IPS-18a (cell line): ENCODE measurements around the gene NPL.

Source experiments
- H3K27ac ChIP-seq: one replicate; pipeline ENCODE4 v1.5.1; 2013; ENCODE audit warnings: low read length
- H3K27me3 ChIP-seq: one replicate; pipeline ENCODE4 v1.6.1; 2013; ENCODE audit warnings: mild to moderate bottlenecking, low read length; ENCODE audit not compliant: control insufficient read depth, insufficient read depth
- H3K36me3 ChIP-seq: one replicate; pipeline ENCODE4 v1.6.1; 2013; ENCODE audit warnings: low read depth, low read length; ENCODE audit not compliant: control insufficient read depth
- H3K4me1 ChIP-seq: one replicate; pipeline ENCODE4 v1.6.1; 2013; ENCODE audit warnings: low read depth, low read length; ENCODE audit not compliant: control insufficient read depth
- H3K4me3 ChIP-seq: one replicate; pipeline ENCODE4 v1.5.1; 2013; ENCODE audit warnings: low read length
- H3K9ac ChIP-seq: one replicate; pipeline ENCODE4 v1.6.1; 2013; ENCODE audit warnings: mild to moderate bottlenecking, low read length, moderate library complexity
- H3K9me3 ChIP-seq: one replicate; pipeline ENCODE4 v1.6.1; 2013; ENCODE audit warnings: low read depth, low read length; ENCODE audit not compliant: control insufficient read depth

NPL gene

DNA sequence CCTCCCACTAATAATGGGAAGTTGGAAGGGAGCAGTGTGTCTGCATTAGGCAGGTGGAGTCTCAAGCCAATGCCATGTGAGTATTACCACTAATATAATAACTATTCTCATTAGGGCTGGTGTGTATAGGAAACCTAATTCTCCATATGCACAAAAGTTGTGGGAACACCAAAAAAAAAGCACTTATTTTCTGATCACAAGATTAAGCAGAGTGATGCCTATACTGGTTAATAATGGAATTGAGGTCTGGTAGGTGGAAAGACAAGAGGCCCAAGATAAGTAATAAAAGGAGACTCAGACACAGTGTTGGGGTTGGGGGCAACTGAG is 7.0 kb upstream of the NPL start:
- Histone ChIP-seq H3K4me3 (no peak overlapping the region), H3K27me3 (peaks cover 7% of the 10 kb centered on the region), H3K36me3 (no peaks in the 10 kb centered on the region), H3K4me1 (no peaks in the 10 kb centered on the region), H3K9me3 (no peaks in the 10 kb centered on the region), H3K9ac (no peak overlapping the region), H3K27ac (no peak overlapping the region)

DNA sequence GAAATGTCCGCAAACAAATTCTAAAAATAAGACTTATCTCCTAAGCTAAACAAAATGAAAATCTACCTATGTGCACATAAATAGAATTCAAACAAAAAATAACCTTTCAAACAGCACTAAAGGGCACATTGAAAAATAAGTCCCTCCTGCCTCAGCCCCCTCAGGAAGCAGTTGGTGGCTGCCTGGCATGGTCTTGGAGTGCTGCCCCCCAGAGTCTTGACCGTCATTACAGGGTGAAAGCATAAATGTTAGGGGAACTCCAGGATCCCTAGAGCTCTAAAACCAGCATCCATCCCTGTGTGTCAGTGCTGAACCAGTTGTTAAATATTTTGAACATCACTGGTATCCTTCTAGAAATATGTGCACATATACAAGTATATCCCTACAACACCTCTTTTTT is 6.5 kb upstream of the NPL start:
- no peaks in the 10 kb centered on the region for H3K36me3 ChIP-seq

DNA sequence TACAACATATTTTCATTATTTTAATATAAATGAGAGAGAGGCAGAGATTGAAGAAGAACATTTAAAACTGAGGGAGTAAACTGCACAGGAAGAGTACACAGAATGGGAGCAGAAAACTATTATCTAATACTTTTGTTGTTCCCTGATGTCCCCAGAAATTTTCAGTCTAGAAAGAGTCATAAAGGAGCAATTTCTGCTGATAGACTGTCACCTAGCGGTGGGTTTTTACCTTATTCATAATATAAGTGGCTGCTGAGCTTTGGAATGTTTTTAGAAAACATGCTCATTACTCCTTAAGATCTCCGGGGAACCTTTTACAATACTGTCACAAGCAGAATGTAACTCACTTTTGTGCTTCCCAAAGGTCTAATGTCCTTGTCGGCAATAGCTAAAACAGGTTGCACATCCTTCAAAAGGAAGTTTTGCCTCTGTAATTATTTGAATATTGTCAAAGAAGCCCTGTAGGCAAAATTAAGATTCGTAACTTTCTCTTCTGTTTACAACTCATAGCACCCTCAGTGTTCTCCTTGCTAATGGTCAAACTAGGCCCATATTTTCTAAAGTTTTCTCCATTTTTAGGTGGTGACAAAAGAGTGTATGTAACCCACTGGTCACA is 4.9 kb upstream of the NPL start:
- Histone ChIP-seq H3K4me3 (no peak overlapping the region), H3K36me3 (no peaks in the 10 kb centered on the region), H3K4me1 (no peaks in the 10 kb centered on the region), H3K27me3 (peaks cover 29% of the 10 kb centered on the region), H3K27ac (no peak overlapping the region), H3K9me3 (no peaks in the 10 kb centered on the region), H3K9ac (no peak overlapping the region)

More for the DNA sequence above, 6.5 kb upstream of the NPL start:
- no peak overlapping the region for H3K9ac ChIP-seq
- no peaks in the 10 kb centered on the region for H3K4me1 ChIP-seq
- no peak overlapping the region for H3K4me3 ChIP-seq
- H3K27ac ChIP-seq, result no peak overlapping the region
- H3K27me3 ChIP-seq, result peaks cover 13% of the 10 kb centered on the region
- no peaks in the 10 kb centered on the region for H3K9me3 ChIP-seq

DNA sequence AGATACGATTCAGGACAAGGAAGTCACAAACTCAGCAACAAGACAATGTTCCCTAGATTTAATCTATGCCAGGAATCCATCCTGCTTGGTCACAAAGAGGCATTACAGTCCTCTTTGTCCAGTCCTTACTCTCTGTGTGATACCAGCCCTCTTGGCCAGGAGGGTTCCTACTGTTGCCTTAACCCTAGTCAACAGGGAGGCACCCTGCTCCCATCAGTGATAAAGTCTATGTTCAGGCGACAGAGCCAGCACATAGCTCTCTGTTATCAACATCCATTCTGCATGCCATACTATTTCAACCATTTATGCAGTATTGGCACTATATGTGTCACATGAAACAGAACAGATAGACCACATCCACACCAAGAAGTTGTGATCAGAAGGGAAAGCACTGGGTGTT is 4.4 kb upstream of the NPL start:
- no peak overlapping the region for H3K9ac ChIP-seq
- H3K4me1 ChIP-seq, result no peaks in the 10 kb centered on the region
- no peaks in the 10 kb centered on the region for H3K9me3 ChIP-seq
- peaks cover 34% of the 10 kb centered on the region for H3K27me3 ChIP-seq
- no peaks in the 10 kb centered on the region for H3K36me3 ChIP-seq
- no peak overlapping the region for H3K4me3 ChIP-seq
- no peak overlapping the region for H3K27ac ChIP-seq

DNA sequence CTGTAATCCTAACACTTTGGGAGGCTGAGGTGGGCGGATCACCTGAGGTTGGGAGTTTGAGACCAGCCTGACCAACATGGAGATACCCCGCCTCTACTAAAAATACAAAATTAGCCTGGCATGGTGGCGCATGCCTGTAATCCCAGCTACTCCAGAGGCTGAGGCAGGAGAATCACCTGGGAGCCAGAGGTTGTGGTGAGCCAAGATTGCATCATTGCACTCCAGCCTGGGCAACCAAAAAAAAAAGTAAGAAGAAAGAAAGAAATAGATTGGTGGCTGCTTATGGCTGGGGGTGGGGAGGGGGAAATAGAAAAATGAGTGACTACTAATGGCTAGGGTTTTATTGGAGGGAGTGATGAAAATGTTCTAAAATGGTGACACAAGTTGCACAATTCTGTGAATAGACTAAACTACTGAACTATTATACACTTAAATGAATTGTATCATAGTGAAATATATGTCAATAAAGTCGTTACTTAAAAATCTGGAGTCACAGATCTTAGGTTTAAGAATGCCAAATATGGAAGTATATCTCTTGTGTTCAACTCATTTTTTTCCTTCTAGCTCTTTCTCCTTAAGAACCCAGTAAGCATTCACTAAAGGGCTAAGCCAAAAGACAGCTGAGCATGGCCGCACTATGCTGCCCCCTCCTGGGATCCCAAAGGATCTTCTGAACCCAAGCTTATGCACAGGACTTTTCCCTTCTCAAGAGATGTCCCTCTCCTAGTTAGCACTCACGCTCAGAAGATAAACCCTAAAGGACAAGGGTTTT is 3.2 kb upstream of the NPL start:
- no peak overlapping the region for H3K4me3 ChIP-seq
- H3K27ac ChIP-seq, result no peak overlapping the region
- no peaks in the 10 kb centered on the region for H3K9me3 ChIP-seq
- no peaks in the 10 kb centered on the region for H3K36me3 ChIP-seq
- no peaks in the 10 kb centered on the region for H3K4me1 ChIP-seq
- no peak overlapping the region for H3K9ac ChIP-seq
- H3K27me3 ChIP-seq, result peaks cover 46% of the 10 kb centered on the region

DNA sequence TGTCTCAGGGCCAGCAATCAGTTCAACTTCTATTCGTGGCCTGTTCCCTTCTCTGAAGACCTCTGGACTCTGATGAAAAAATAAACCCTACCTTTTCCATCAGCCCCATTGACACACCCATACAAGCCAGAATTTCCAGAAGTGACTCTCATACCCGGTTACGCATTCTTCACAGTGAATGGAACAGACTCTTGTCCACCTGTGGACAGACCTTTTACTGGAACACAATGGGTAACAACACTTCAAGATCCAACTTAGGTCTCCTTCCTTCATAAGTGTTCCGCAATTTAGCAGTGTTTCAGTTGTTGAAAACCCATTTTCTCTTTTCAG is 2.6 kb upstream of the NPL start:
- Histone ChIP-seq H3K9me3 (no peaks in the 10 kb centered on the region), H3K4me3 (no peak overlapping the region), H3K9ac (no peak overlapping the region), H3K27ac (no peak overlapping the region), H3K36me3 (no peaks in the 10 kb centered on the region), H3K27me3 (peaks cover 50% of the 10 kb centered on the region), H3K4me1 (no peaks in the 10 kb centered on the region)

DNA sequence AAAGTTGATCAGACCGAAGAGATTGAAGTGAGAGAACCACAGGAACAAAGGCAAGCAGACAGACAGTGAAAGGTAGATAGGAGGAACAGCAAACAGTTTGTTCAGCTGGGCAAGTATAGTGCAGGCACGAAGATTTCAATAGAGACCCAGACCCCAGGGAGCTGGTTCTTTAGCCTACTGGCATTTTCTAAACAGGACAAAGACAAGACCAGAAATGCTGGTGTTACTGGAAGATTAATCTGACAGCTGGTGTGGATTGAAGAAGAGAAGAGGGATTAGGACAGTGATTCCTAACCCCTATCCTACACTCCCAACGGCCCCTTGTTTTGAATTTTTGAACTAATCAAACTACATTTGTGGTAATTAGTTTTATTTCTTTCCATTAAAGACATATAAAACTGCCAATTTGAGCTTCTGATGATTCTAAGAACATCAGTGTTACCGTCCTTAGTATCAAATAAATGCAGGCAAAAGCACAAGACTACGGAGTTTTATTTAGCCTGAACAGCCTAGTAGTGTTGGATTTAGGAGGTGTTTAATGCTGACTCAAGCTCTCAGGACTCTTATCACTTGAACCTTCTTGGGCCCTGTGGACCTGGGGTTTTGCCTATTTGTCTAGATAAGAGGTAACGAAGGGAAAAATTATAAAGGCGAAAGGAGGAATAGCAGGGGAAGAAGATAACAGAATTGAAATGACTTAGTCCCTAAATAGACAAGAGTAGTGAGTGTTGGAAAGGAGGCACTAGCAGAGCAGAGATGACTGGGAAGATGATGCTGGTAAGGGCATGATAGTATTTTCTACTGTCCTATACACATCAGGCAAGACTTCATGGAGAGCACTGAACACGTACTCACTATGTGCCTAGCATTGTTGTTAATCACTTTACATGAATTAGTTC is 2.0 kb downstream of the NPL start:
- Histone ChIP-seq H3K9ac (no peak overlapping the region), H3K4me3 (no peak overlapping the region), H3K27ac (no peak overlapping the region), H3K4me1 (no peaks in the 10 kb centered on the region), H3K27me3 (peaks cover 50% of the 10 kb centered on the region), H3K36me3 (no peaks in the 10 kb centered on the region), H3K9me3 (no peaks in the 10 kb centered on the region)

DNA sequence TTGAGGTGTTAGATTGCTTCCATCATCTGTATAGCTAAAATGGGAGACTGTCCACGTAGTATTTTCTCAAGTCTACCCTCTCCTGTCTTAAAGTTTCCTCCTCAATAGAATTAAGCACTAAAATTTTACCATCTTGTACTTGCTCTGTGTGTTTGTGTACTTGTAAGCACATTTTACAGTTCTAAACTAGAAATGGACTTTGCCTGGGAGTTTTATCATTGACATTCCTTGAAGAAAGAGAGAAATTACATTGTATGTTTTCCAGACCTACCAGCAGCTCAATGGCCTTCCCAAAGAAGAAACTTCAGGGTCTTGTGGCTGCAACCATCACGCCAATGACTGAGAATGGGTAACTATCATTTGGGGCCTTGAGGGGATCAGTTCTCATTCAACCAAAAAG is 4.5 kb downstream of the NPL start:
- no peak overlapping the region for H3K9ac ChIP-seq
- H3K36me3 ChIP-seq, result no peaks in the 10 kb centered on the region
- H3K27ac ChIP-seq, result no peak overlapping the region

DNA sequence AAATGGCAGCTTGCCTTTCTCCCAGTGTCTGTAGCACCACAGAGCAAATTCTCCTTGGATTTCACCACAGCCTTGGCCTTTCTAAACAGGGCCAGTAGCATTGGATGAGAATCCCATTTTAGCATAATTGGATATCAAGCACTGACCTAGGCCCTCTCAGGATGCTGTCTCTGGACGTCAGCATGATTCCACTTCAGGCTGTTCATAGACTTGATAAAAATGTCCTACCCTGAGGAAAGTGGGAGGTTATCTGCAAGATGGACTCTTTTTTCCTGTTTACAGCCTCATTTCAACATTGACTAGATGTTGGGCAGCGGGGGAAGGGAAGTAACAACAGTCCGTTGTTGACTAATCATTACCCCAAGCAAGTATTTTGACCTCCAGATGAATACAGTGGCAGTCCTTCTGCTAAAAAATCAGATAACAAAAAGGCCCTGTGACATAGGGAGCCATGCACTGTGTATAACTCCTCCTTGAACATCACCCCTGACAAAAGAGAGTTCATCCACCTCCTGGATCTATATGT is 5.2 kb downstream of the NPL start:
- no peaks in the 10 kb centered on the region for H3K4me1 ChIP-seq
- H3K9ac ChIP-seq, result no peak overlapping the region
- H3K4me3 ChIP-seq, result no peak overlapping the region
- no peaks in the 10 kb centered on the region for H3K9me3 ChIP-seq
- H3K36me3 ChIP-seq, result no peaks in the 10 kb centered on the region
- peaks cover 21% of the 10 kb centered on the region for H3K27me3 ChIP-seq
- H3K27ac ChIP-seq, result no peak overlapping the region

More for the DNA sequence above, 4.5 kb downstream of the NPL start:
- Histone ChIP-seq H3K27me3 (peaks cover 27% of the 10 kb centered on the region), H3K4me1 (no peaks in the 10 kb centered on the region), H3K4me3 (no peak overlapping the region), H3K9me3 (no peaks in the 10 kb centered on the region)

DNA sequence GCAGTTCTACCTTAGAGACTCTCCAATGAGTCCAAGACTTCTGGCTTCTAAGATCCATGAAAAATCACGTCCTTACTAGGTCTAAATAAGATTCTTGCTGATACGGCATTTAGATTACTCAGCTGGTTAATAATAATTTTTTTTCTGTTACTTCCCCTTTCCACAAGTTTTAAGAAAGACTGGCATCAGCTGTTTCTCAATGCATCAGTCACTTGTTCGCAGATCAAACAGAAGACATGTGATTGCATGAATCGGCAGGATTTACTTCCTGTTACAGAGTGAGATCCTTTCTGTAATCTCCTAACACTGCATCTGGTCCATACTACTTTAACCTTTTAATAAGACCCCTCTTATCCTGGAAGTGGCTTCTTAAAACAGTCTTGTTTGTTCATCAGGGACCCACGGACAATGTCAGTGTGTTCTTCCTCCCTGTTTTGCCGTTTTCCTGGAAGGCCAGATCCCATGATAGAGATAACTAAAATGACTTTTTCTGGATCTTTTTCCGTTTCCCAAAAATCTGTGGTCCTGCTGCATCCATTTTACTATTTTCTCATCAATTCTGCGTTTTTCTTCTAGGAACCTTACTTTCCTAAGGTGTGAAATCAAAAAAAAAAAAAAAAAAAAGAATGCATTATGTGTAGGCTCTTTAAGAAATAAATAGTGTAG is 6.1 kb downstream of the NPL start:
- H3K9me3 ChIP-seq, result no peaks in the 10 kb centered on the region
- H3K27ac ChIP-seq, result no peak overlapping the region
- no peaks in the 10 kb centered on the region for H3K36me3 ChIP-seq
- H3K9ac ChIP-seq, result no peak overlapping the region
- H3K4me1 ChIP-seq, result no peaks in the 10 kb centered on the region
- H3K27me3 ChIP-seq, result peaks cover 11% of the 10 kb centered on the region
- H3K4me3 ChIP-seq, result no peak overlapping the region
